Measurements from ENCODE around the gene GPX4.

DNA sequence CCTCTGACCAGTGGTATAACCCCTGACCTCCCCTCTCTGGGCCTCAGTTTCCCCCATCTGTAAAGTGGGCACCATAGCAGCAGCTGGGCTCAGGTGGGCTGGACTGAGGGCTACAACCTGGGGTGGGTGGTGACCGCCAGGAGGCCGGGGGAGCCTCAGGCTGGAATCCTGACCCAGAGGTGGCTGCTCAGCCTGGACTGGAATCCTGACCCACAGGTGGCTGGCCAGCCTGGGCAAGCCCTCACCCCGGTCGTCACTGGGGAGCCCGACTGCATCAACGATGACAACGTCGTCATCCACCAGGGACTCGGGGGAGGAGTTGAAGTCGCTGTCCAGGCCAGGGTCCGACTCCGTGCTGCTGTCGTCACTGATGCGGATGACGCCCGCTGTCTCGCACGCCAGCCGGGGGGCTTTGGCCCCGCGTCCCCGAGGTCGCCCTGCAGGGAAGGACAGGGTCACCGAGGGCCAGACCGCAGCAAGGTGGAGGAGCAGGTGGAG lies 10.2 kb downstream of the GPX4 start:
- TF ChIP-seq, protein P1, sequence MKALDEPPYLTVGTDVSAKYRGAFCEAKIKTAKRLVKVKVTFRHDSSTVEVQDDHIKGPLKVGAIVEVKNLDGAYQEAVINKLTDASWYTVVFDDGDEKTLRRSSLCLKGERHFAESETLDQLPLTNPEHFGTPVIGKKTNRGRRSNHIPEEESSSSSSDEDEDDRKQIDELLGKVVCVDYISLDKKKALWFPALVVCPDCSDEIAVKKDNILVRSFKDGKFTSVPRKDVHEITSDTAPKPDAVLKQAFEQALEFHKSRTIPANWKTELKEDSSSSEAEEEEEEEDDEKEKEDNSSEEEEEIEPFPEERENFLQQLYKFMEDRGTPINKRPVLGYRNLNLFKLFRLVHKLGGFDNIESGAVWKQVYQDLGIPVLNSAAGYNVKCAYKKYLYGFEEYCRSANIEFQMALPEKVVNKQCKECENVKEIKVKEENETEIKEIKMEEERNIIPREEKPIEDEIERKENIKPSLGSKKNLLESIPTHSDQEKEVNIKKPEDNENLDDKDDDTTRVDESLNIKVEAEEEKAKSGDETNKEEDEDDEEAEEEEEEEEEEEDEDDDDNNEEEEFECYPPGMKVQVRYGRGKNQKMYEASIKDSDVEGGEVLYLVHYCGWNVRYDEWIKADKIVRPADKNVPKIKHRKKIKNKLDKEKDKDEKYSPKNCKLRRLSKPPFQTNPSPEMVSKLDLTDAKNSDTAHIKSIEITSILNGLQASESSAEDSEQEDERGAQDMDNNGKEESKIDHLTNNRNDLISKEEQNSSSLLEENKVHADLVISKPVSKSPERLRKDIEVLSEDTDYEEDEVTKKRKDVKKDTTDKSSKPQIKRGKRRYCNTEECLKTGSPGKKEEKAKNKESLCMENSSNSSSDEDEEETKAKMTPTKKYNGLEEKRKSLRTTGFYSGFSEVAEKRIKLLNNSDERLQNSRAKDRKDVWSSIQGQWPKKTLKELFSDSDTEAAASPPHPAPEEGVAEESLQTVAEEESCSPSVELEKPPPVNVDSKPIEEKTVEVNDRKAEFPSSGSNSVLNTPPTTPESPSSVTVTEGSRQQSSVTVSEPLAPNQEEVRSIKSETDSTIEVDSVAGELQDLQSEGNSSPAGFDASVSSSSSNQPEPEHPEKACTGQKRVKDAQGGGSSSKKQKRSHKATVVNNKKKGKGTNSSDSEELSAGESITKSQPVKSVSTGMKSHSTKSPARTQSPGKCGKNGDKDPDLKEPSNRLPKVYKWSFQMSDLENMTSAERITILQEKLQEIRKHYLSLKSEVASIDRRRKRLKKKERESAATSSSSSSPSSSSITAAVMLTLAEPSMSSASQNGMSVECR (CRISPR knock-in tag; IDR thresholded peaks at IDR 0.05), result no peak
- TF ChIP-seq ATF1 (CRISPR knock-in tag; IDR thresholded peaks at IDR 0.05) (no peak), ATF1 (tag; IDR thresholded peaks at IDR 0.05) (no peak)
